Neural cell (in vitro differentiated cells): Measurements from ENCODE around the gene PSMB10.

ENCODE experiments used
- CTCF ChIP-seq: fragments of 450-650 bp; IDR thresholded peaks from 2 replicates; pipeline ENCODE4 v1.5.1; 2014; ENCODE audit warnings: antibody characterized with exemption, mild to moderate bottlenecking, moderate library complexity; ENCODE audit not compliant: poor library complexity, severe bottlenecking
- EP300 ChIP-seq: fragments of 450-650 bp; conservative IDR thresholded peaks from 2 replicates; pipeline ENCODE4 v1.6.1; 2014; ENCODE audit warnings: antibody characterized with exemption, mild to moderate bottlenecking, moderate library complexity; ENCODE audit not compliant: poor library complexity, severe bottlenecking
- EZH2 ChIP-seq: fragments of 200-600, 300-800 bp; shearing (Covaris generic), sonication (generic); IDR thresholded peaks from 2 replicates; pipeline ENCODE4 v1.6.1; 2014; ENCODE audit warnings: antibody characterized with exemption, low read length, borderline replicate concordance, mild to moderate bottlenecking; ENCODE audit not compliant: insufficient read depth, poor library complexity, severe bottlenecking
- MXI1 ChIP-seq: fragments of 450-650 bp; conservative IDR thresholded peaks from 2 replicates; pipeline ENCODE4 v1.6.1; 2014; ENCODE audit warnings: antibody characterized with exemption, mild to moderate bottlenecking; ENCODE audit not compliant: poor library complexity, severe bottlenecking
- POLR2AphosphoS5 ChIP-seq: IDR thresholded peaks from 2 replicates; pipeline ENCODE4 v1.6.1; 2012
- RAD21 ChIP-seq: fragments of 450-650 bp; conservative IDR thresholded peaks from 2 replicates; pipeline ENCODE4 v1.6.1; 2014; ENCODE audit warnings: antibody characterized with exemption, mild to moderate bottlenecking, moderate library complexity
- SMC3 ChIP-seq: fragments of 450-650 bp; conservative IDR thresholded peaks from 2 replicates; pipeline ENCODE4 v1.6.1; 2014; ENCODE audit warnings: antibody characterized with exemption, mild to moderate bottlenecking, moderate library complexity; ENCODE audit not compliant: poor library complexity
- TAF1 ChIP-seq: IDR thresholded peaks from 2 replicates; pipeline ENCODE4 v1.6.1; 2012; ENCODE audit warnings: low read depth

- TF ChIP-seq CTCF, result no peak
- TF ChIP-seq RAD21, result no peak
- no peak for TF ChIP-seq POLR2AphosphoS5
- TF ChIP-seq SMC3, result no peak
- TF ChIP-seq EZH2, result no peak
- no peak for TF ChIP-seq EP300
- TF ChIP-seq TAF1, result no peak
- TF ChIP-seq MXI1, result no peak
Observed at GRCh38 chr16:67936880-67937605, 393 bp upstream of the PSMB10 start.
